Loucy (cell line): ENCODE measurements around the gene PPP1R14B.

Experiments
- H2AFZ ChIP-seq: fragments of 200-600 bp; sonication (generic); 2 replicates; pipeline ENCODE4 v1.6.0; 2016; ENCODE audit warnings: antibody characterized with exemption, mild to moderate bottlenecking, low read length, moderate library complexity
- H3F3A ChIP-seq: fragments of 200-600 bp; 2 replicates; pipeline ENCODE4 v1.6.0; 2016; ENCODE audit warnings: antibody characterized with exemption, low read depth, mild to moderate bottlenecking
- H3K27me3 ChIP-seq: fragments of 200-600 bp; sonication (generic); 2 replicates; pipeline ENCODE4 v1.6.1; 2014; ENCODE audit warnings: low read length, mild to moderate bottlenecking; ENCODE audit not compliant: insufficient read depth, poor library complexity, severe bottlenecking
- H3K36me3 ChIP-seq: fragments of 200-600 bp; sonication (generic); 2 replicates; pipeline ENCODE4 v1.6.1; 2016; ENCODE audit warnings: low read length; ENCODE audit not compliant: insufficient read depth
- H3K4me1 ChIP-seq: fragments of 200-600 bp; sonication (generic); 2 replicates; pipeline ENCODE4 v1.5.1; 2014; ENCODE audit warnings: low read length, mild to moderate bottlenecking; ENCODE audit not compliant: insufficient read depth, poor library complexity, severe bottlenecking
- H3K4me2 ChIP-seq: fragments of 200-600 bp; sonication (generic); 2 replicates; pipeline ENCODE4 v1.6.0; 2014; ENCODE audit warnings: antibody characterized with exemption, low read length, low read depth, mild to moderate bottlenecking; ENCODE audit not compliant: poor library complexity, severe bottlenecking
- H3K4me3 ChIP-seq: fragments of 200-600 bp; sonication (generic); 2 replicates; pipeline ENCODE4 v1.5.1; 2014; ENCODE audit warnings: low read length, mild to moderate bottlenecking, mixed read lengths; ENCODE audit not compliant: poor library complexity, severe bottlenecking
- H3K79me2 ChIP-seq: fragments of 200-600 bp; sonication (generic); 2 replicates; pipeline ENCODE4 v1.6.1; 2014; ENCODE audit warnings: low read length; ENCODE audit not compliant: insufficient read depth
- H3K9ac ChIP-seq: fragments of 200-600 bp; sonication (generic); 2 replicates; pipeline ENCODE4 v1.6.0; 2014; ENCODE audit warnings: mild to moderate bottlenecking, low read depth, low read length, moderate library complexity; ENCODE audit not compliant: poor library complexity, severe bottlenecking
- H3K9me2 ChIP-seq: fragments of 200-600 bp; sonication (generic); replicated peaks from 2 replicates; pipeline ENCODE4 v1.6.1; 2016; ENCODE audit warnings: low read depth, low read length, mixed read lengths
- H3K9me3 ChIP-seq: fragments of 200-600 bp; sonication (generic); 2 replicates; pipeline ENCODE4 v1.6.1; 2014; ENCODE audit warnings: mild to moderate bottlenecking, antibody characterized with exemption, low read length, low read depth; ENCODE audit not compliant: insufficient read depth
- H4K20me1 ChIP-seq: fragments of 200-600 bp; sonication (generic); 2 replicates; pipeline ENCODE4 v1.6.0; 2014; ENCODE audit warnings: antibody characterized with exemption, low read length, mild to moderate bottlenecking; ENCODE audit not compliant: insufficient read depth, poor library complexity, severe bottlenecking
- EZH2phosphoT487 ChIP-seq: fragments of 200-600 bp; IDR thresholded peaks from 2 replicates; pipeline ENCODE4 v1.6.1; 2018; ENCODE audit warnings: antibody characterized with exemption, mild to moderate bottlenecking, moderate library complexity, borderline replicate concordance
- TF ChIP-seq, protein P1 (sequence below): fragments of 200-600 bp; sonication (generic); conservative IDR thresholded peaks from 2 replicates; pipeline ENCODE4 v1.5.1; 2014; ENCODE audit warnings: mild to moderate bottlenecking, antibody characterized with exemption, low read length

The PPP1R14B gene

DNA sequence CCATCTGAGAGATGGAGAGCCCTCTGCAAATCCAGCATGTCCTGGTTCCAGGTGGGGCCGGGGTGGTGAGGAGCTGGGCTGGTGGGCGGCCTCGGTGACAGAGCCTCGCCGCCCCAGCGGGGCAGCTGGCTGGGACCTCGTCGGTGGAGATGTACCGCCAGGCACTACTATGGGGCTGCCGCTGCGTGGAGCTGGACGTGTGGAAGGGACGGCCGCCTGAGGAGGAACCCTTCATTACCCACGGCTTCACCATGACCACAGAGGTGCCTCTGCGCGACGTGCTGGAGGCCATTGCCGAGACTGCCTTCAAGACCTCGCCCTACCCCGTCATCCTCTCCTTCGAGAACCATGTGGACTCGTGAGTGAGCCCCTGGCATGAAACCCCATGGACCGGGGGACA lies 11.6 kb upstream of the PPP1R14B start:
- H3K79me2 ChIP-seq: no peaks in the 10 kb centered on the region

DNA sequence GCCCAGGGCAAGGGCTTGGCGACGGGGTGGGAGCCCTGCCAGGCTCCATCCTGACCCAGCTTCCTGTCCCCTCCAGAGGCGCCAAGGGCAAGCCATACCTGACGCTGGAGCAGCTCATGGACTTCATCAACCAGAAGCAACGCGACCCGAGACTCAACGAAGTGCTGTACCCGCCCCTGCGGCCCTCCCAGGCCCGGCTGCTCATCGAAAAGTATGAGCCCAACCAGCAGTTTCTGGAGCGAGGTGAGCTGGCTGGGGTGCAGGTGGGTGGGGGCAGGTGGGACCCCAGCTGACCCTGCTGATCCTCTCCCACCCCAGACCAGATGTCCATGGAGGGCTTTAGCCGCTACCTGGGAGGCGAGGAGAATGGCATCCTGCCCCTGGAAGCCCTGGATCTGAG lies 9.6 kb upstream of the PPP1R14B start:
- no peaks in the 10 kb centered on the region for H4K20me1 ChIP-seq
- H3K4me1 ChIP-seq: peaks cover 8% of the 10 kb centered on the region
- H3K79me2 ChIP-seq: peaks cover 5% of the 10 kb centered on the region; the same call in 1 of the 2 replicates
- H3K27me3 ChIP-seq: no peaks in the 10 kb centered on the region
- H3K9me3 ChIP-seq: no peaks in the 10 kb centered on the region
- no peak overlapping the region for H3K4me2 ChIP-seq
- no peak overlapping the region for H2AFZ ChIP-seq
- H3K4me3 ChIP-seq: no peak overlapping the region
- H3F3A ChIP-seq: no peaks in the 10 kb centered on the region
- no peaks in the 10 kb centered on the region for H3K9me2 ChIP-seq
- H3K9ac ChIP-seq: no peak overlapping the region
- no peak for TF ChIP-seq EZH2phosphoT487
- TF ChIP-seq, protein P1, sequence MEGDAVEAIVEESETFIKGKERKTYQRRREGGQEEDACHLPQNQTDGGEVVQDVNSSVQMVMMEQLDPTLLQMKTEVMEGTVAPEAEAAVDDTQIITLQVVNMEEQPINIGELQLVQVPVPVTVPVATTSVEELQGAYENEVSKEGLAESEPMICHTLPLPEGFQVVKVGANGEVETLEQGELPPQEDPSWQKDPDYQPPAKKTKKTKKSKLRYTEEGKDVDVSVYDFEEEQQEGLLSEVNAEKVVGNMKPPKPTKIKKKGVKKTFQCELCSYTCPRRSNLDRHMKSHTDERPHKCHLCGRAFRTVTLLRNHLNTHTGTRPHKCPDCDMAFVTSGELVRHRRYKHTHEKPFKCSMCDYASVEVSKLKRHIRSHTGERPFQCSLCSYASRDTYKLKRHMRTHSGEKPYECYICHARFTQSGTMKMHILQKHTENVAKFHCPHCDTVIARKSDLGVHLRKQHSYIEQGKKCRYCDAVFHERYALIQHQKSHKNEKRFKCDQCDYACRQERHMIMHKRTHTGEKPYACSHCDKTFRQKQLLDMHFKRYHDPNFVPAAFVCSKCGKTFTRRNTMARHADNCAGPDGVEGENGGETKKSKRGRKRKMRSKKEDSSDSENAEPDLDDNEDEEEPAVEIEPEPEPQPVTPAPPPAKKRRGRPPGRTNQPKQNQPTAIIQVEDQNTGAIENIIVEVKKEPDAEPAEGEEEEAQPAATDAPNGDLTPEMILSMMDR: no peak
- no peaks in the 10 kb centered on the region for H3K36me3 ChIP-seq

More for the DNA sequence above, 11.6 kb upstream of the PPP1R14B start:
- no peak overlapping the region for H3K4me2 ChIP-seq
- H3K4me1 ChIP-seq: peaks cover 4% of the 10 kb centered on the region
- H3K9me3 ChIP-seq: no peaks in the 10 kb centered on the region
- H2AFZ ChIP-seq: no peak overlapping the region
- no peaks in the 10 kb centered on the region for H4K20me1 ChIP-seq
- TF ChIP-seq, protein P1: no peak
- no peak for TF ChIP-seq EZH2phosphoT487
- H3F3A ChIP-seq: no peaks in the 10 kb centered on the region
- H3K9ac ChIP-seq: no peak overlapping the region
- no peak overlapping the region for H3K4me3 ChIP-seq
- no peaks in the 10 kb centered on the region for H3K36me3 ChIP-seq
- no peaks in the 10 kb centered on the region for H3K9me2 ChIP-seq
- no peaks in the 10 kb centered on the region for H3K27me3 ChIP-seq

DNA sequence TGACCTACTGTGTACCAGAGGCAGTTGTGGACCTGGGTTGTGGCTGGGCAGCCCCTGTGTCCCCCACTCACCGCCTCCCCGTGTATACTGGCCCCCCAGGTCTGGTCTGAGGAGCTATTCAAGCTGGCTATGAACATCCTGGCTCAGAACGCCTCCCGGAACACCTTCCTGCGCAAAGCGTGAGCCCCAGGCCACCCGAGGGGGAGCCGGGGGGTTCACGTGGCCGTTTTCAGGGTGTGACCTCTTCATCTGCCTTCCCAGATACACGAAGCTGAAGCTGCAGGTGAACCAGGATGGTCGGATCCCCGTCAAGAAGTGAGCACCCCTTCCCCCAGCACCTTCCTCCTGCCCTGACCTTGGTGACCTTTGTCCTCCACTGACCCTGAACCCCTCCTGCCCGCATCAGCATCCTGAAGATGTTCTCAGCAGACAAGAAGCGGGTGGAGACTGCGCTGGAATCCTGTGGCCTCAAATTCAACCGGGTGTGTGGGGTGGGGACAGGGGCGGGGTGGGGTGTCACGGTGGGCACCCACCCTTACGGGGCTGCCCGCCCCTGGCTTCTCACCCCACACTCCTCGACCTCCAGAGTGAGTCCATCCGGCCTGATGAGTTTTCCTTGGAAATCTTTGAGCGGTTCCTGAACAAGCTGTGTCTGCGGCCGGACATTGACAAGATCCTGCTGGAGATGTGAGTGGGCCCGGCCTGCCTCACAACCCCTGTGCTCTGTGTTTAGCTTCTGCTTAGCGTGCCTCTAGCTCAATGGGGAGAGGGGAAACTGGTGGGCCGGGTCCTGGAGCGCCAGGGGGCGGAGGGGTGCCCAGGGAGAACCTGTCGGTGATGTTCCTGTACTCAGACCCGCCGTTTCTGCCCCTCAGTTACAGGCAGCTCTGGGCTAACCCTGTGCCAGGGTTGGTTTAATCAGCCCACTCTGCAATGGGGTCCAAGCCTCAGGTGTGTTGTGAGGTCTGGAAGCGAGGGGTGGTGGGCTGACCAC lies 8.7 kb upstream of the PPP1R14B start:
- Histone ChIP-seq H3F3A (no peaks in the 10 kb centered on the region), H3K79me2 (peaks cover 5% of the 10 kb centered on the region; the same call in 1 of the 2 replicates), H3K9ac (no peak overlapping the region), H3K27me3 (no peaks in the 10 kb centered on the region), H3K4me2 (no peak overlapping the region), H4K20me1 (no peaks in the 10 kb centered on the region), H2AFZ (no peak overlapping the region), H3K36me3 (no peaks in the 10 kb centered on the region), H3K4me1 (peaks cover 13% of the 10 kb centered on the region), H3K9me3 (no peaks in the 10 kb centered on the region), H3K9me2 (no peaks in the 10 kb centered on the region), H3K4me3 (no peak overlapping the region)
- TF ChIP-seq, protein P1: no peak
- TF ChIP-seq EZH2phosphoT487: no peak
